ENCODE results near the gene LYPD1.

LYPD1 gene

GRCh38 chr2:132632000-132632649, 37.9 kb downstream of the LYPD1 start:
- Histone ChIP-seq H3K4me1 (ENCODE audit: insufficient read depth, low read length) (peaks cover 9% of the 10 kb centered on the region), H3K36me3 (ENCODE audit: insufficient read depth, low read length) (no peaks in the 10 kb centered on the region), H3K9me3 (ENCODE audit: control insufficient read depth, insufficient read depth, low read length) (no peaks in the 10 kb centered on the region), H3K9ac (ENCODE audit: low read depth, low read length) (no peak overlapping the region)

GRCh38 chr2:132627536-132627935, 42.5 kb downstream of the LYPD1 start:
- H3K9me3 ChIP-seq (ENCODE audit: control insufficient read depth, insufficient read depth, low read length), result no peaks in the 10 kb centered on the region; the same call in 1 of the 2 replicates
- peaks cover 15% of the 10 kb centered on the region for H3K4me1 ChIP-seq (ENCODE audit: insufficient read depth, low read length)
- H3K36me3 ChIP-seq (ENCODE audit: insufficient read depth, low read length), result no peaks in the 10 kb centered on the region
- H3K9ac ChIP-seq (ENCODE audit: low read depth, low read length), result no peak overlapping the region

GRCh38 chr2:132623096-132623839, 46.7 kb downstream of the LYPD1 start:
- Histone ChIP-seq H3K9ac (ENCODE audit: low read depth, low read length) (no peak overlapping the region), H3K4me1 (ENCODE audit: insufficient read depth, low read length) (peaks cover 8% of the 10 kb centered on the region; the same call in 1 of the 2 replicates), H3K36me3 (ENCODE audit: insufficient read depth, low read length) (no peaks in the 10 kb centered on the region), H3K9me3 (ENCODE audit: control insufficient read depth, insufficient read depth, low read length) (no peaks in the 10 kb centered on the region; the same call in 1 of the 2 replicates)

DNA sequence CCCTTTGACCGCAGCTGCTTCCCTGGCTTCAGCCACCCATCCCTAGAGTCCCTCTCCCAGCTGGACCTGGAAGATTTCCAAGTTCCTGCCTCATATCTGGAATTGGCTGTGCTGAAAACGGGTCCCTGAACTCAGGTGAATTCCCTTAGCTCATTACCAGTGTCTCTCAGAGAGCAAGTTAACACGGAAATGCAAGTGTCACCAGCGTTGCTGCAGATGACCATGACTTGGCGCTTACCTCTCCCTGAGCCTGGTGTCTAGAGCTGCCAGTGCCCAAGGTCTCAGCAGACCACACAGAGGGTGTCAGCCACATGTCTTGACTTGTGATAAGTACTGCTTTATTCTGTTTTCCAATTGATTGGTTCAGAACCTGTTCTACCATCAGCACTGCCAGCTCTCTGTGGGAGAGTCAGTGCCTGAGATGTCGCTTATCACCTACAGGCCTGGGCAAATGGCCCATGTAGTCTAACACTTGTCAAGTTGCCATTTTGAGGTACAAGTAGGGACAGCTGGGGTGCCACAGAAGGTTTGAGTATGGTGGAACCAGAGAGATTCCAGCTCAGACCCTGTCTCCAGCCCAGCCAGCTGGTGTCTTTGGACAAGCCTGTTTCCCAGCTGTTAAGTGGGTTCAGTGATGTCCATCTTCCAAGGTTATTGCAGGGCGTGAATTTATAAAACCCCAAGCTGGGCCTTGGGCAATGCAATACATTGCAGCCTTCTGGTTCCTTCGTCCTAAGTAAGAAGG, 48.7 kb downstream of the LYPD1 start:
- H3K36me3 ChIP-seq (ENCODE audit: insufficient read depth, low read length), result no peaks in the 10 kb centered on the region
- no peaks in the 10 kb centered on the region; the same call in 1 of the 2 replicates for H3K9me3 ChIP-seq (ENCODE audit: control insufficient read depth, insufficient read depth, low read length)
- no peak overlapping the region for H3K9ac ChIP-seq (ENCODE audit: low read depth, low read length)
- peaks cover 8% of the 10 kb centered on the region; the same call in 1 of the 2 replicates for H3K4me1 ChIP-seq (ENCODE audit: insufficient read depth, low read length)

GRCh38 chr2:132620115-132620514, 49.9 kb downstream of the LYPD1 start:
- no peak overlapping the region for H3K9ac ChIP-seq (ENCODE audit: low read depth, low read length)
- H3K36me3 ChIP-seq (ENCODE audit: insufficient read depth, low read length), result no peaks in the 10 kb centered on the region
- H3K4me1 ChIP-seq (ENCODE audit: insufficient read depth, low read length), result peaks cover 8% of the 10 kb centered on the region; the same call in 1 of the 2 replicates
- H3K9me3 ChIP-seq (ENCODE audit: control insufficient read depth, insufficient read depth, low read length), result no peaks in the 10 kb centered on the region; the same call in 1 of the 2 replicates

DNA sequence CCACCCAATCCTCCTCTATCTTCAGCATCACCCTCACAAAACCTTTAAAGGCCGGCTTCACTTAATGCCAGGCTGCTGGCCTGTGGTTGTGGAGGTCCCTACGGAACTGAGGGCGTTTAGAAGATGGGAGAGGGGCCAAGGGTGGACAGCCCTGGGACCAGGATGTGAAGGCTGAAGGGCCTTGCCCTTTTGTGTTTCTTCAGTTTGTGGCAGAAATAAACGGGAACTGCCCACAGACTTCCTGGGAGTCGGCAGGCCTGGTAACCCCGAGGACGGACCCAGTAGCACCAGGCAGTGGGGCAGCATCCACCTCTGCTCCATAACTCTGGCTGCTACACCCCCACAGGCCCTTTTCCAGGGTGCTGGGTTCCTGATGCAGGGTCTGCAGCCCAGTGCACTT, 51.3 kb downstream of the LYPD1 start:
- peaks cover 4% of the 10 kb centered on the region; the same call in 1 of the 2 replicates for H3K4me1 ChIP-seq (ENCODE audit: insufficient read depth, low read length)
- H3K36me3 ChIP-seq (ENCODE audit: insufficient read depth, low read length), result no peaks in the 10 kb centered on the region
- H3K9me3 ChIP-seq (ENCODE audit: control insufficient read depth, insufficient read depth, low read length), result no peaks in the 10 kb centered on the region
- H3K9ac ChIP-seq (ENCODE audit: low read depth, low read length), result no peak overlapping the region

- Histone ChIP-seq H3K9me3 (ENCODE audit: control insufficient read depth, insufficient read depth, low read length) (no peaks in the 10 kb centered on the region), H3K9ac (ENCODE audit: low read depth, low read length) (no peak overlapping the region), H3K36me3 (ENCODE audit: insufficient read depth, low read length) (no peaks in the 10 kb centered on the region), H3K4me1 (ENCODE audit: insufficient read depth, low read length) (no peaks in the 10 kb centered on the region)
These were observed 52.0 kb downstream of the LYPD1 start for GRCh38 chr2:132617989-132618388.

DNA sequence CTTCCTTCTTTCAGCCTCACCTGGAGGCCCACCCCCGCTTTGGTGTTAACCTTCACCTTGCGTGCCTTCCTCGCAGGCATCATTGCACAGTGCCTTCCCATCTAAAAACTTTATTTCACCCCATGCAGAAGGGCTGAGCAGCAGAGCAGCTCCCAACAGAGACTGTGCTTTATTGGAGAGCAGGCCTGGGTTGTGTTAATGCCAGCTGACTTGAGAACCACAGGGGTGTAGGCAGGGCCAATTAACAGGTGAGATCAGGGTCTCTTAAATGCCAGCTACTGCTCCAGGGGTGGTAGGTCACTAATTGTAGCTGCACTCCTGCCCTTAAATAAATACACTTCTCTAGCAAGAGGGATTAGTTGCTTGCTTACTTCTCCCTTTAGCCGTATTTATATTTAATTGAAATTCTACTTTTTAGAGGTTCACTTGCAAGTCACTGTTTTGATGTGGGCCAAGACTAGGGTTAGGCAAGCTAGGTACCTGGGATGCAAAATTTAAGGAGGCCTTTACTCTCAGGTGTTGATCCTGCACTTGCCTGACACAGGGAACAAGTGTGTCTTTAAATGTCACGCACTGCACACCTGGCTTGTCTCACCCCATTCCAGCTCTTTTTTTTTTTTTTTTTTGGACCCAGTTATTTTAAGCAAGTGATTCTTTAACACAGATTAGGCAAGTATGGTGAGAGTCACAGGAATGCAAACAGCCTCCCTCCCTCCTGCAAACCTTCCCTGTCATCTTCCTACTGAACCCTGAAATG, 54.5 kb downstream of the LYPD1 start:
- Histone ChIP-seq H3K9me3 (ENCODE audit: control insufficient read depth, insufficient read depth, low read length) (no peaks in the 10 kb centered on the region), H3K4me1 (ENCODE audit: insufficient read depth, low read length) (no peaks in the 10 kb centered on the region), H3K36me3 (ENCODE audit: insufficient read depth, low read length) (no peaks in the 10 kb centered on the region), H3K9ac (ENCODE audit: low read depth, low read length) (no peak overlapping the region)

DNA sequence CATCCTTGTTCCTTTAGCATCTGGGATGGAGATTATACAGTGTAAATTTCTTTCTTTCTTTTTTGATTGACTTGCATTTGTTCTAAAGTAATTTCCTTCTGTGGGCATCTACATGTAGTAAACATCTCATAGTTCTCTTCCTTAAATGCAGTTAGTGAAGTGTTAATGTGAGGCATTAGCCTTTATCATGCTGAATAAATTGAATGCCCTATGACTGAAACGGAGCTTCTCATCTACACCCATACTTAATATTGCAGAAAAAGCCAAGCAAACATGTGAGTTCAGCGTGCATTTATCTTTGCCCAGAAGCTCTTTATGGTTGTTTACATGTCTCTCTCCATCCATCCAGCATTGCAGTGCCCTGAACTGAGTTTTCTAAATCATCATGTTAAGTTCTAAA, 58.3 kb downstream of the LYPD1 start:
- Histone ChIP-seq H3K9me3 (ENCODE audit: control insufficient read depth, insufficient read depth, low read length) (no peaks in the 10 kb centered on the region), H3K9ac (ENCODE audit: low read depth, low read length) (no peak overlapping the region), H3K36me3 (ENCODE audit: insufficient read depth, low read length) (no peaks in the 10 kb centered on the region), H3K4me1 (ENCODE audit: insufficient read depth, low read length) (no peaks in the 10 kb centered on the region)

- Histone ChIP-seq H3K36me3 (ENCODE audit: insufficient read depth, low read length) (no peaks in the 10 kb centered on the region), H3K9me3 (ENCODE audit: control insufficient read depth, insufficient read depth, low read length) (no peaks in the 10 kb centered on the region), H3K4me1 (ENCODE audit: insufficient read depth, low read length) (peaks cover 8% of the 10 kb centered on the region; the same call in 1 of the 2 replicates), H3K9ac (ENCODE audit: low read depth, low read length) (no peak overlapping the region)
These were observed 60.7 kb downstream of the LYPD1 start for GRCh38 chr2:132609101-132609890.

GRCh38 chr2:132608311-132608710, 61.7 kb downstream of the LYPD1 start:
- no peaks in the 10 kb centered on the region for H3K9me3 ChIP-seq (ENCODE audit: control insufficient read depth, insufficient read depth, low read length)
- no peak overlapping the region for H3K9ac ChIP-seq (ENCODE audit: low read depth, low read length)
- H3K36me3 ChIP-seq (ENCODE audit: insufficient read depth, low read length), result no peaks in the 10 kb centered on the region
- H3K4me1 ChIP-seq (ENCODE audit: insufficient read depth, low read length), result peaks cover 8% of the 10 kb centered on the region; the same call in 1 of the 2 replicates

- H3K4me1 ChIP-seq (ENCODE audit: insufficient read depth, low read length), result peaks cover 8% of the 10 kb centered on the region; the same call in 1 of the 2 replicates
- H3K9ac ChIP-seq (ENCODE audit: low read depth, low read length), result no peak overlapping the region
- H3K36me3 ChIP-seq (ENCODE audit: insufficient read depth, low read length), result no peaks in the 10 kb centered on the region
- H3K9me3 ChIP-seq (ENCODE audit: control insufficient read depth, insufficient read depth, low read length), result no peaks in the 10 kb centered on the region
These were observed 62.4 kb downstream of the LYPD1 start for GRCh38 chr2:132607426-132608090.

GRCh38 chr2:132606649-132607048, 63.4 kb downstream of the LYPD1 start:
- no peaks in the 10 kb centered on the region for H3K9me3 ChIP-seq (ENCODE audit: control insufficient read depth, insufficient read depth, low read length)
- H3K36me3 ChIP-seq (ENCODE audit: insufficient read depth, low read length), result no peaks in the 10 kb centered on the region
- peaks cover 8% of the 10 kb centered on the region; the same call in 1 of the 2 replicates for H3K4me1 ChIP-seq (ENCODE audit: insufficient read depth, low read length)
- H3K9ac ChIP-seq (ENCODE audit: low read depth, low read length), result no peak overlapping the region

Data from ES-I3 (cell line).